ENCODE data around the gene FBXL15. TPM values are rescaled to one million over a fixed set of nuclear protein-coding genes. Genes with fewer than 3 reads are reported as not detected.
A peak's percentile ranks its signal among the peaks of the same experiment; 100 is the strongest.

Gene FBXL15
- total RNA-seq, 4 donors from 2014 or later = 14.2 to 34.8 (median 21.0) TPM

DNA sequence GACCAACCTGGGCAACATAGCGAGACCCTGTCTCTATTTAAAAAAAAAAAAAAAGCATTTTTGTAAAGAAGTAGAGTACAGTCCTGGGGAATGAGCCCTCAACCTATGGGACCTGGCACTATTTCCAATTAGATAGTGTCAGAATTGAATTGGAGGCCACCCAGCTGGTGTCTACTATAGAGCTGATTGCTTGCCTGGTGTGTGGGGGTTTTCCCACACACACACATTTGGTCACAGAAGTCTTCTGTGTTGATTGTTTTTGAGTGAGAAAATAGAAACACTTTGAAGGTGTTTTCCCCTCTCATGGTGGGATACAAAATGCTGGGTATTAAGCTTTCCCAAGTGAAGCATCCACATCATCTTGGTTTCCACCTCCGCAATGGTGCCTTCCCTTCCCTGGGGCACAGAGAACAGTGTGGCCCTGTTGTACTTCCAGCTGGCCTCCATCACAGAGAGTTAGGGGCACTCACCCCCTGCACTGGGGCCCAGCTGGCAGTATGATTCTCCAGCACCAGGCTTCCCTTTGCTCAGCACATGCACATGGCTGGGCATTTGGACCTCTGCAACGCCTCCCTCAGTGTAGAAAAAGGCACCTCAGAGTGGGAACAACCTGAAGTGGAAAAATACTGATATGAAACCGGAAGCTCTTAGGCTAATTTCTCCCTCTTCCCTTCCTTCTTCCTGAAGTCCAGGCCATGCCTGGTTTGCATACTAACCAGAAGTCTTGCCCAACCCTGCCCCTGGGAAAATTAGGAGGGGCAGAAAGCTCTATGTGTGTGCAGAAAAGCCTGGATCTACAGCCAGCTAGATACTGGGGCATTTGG lies 35.8 kb upstream of the FBXL15 start:
- Histone ChIP-seq H3K27ac (no peak overlapping the region), H3K27me3 (no peaks in the 10 kb centered on the region), H3K9me3 (no peaks in the 10 kb centered on the region), H3K4me3 (no peak overlapping the region), H3K36me3 (peaks cover 0 to 30% of the 10 kb centered on the region in 2 donors), H3K4me1 (no peaks in the 10 kb centered on the region)
- in situ Hi-C loops (cut with MboI; ENCODE audit: low sequenced_read_pairs in 4 of 4) = loop anchor here in 1 of 4 donors (25.0 kb wide), 1 partner anchor 202 kb away; no protein-coding TSS in a partner anchor
- ATAC-seq (peak; percentile 22 to 61), DNase-seq (no peak)
- TF ChIP-seq, protein P1, sequence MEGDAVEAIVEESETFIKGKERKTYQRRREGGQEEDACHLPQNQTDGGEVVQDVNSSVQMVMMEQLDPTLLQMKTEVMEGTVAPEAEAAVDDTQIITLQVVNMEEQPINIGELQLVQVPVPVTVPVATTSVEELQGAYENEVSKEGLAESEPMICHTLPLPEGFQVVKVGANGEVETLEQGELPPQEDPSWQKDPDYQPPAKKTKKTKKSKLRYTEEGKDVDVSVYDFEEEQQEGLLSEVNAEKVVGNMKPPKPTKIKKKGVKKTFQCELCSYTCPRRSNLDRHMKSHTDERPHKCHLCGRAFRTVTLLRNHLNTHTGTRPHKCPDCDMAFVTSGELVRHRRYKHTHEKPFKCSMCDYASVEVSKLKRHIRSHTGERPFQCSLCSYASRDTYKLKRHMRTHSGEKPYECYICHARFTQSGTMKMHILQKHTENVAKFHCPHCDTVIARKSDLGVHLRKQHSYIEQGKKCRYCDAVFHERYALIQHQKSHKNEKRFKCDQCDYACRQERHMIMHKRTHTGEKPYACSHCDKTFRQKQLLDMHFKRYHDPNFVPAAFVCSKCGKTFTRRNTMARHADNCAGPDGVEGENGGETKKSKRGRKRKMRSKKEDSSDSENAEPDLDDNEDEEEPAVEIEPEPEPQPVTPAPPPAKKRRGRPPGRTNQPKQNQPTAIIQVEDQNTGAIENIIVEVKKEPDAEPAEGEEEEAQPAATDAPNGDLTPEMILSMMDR (IDR thresholded peaks at IDR 0.05 in 4 of 5, conservative IDR thresholded peaks at IDR 0.05 in 1 of 5) = no peak
- TF ChIP-seq POLR2A (IDR thresholded peaks at IDR 0.05) = no peak
- intact Hi-C loops (cut with DNase I; ENCODE audit: low total_unique reads) = no loop called here

DNA sequence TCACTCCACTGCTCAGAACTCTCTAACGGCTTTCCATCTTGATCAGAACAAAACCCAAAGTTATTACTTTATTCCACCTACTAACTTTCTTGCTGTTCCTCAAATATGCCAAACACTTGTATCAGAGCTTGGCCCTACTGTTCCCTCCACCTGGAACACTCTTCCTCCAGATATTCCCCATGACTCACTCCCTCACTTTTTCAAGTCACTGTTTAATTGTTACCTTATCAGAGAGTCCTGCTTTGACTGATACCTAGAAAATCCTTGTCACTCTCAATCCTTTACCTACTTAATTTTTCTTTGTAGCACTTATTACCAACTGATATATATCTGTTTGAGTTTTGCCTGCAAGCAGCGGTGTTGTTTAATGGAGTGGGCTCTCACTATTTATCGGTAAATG lies 30.7 kb upstream of the FBXL15 start:
- ATAC-seq (no peak), DNase-seq (no peak)
- H3K27me3 ChIP-seq = no peaks in the 10 kb centered on the region
- in situ Hi-C loops (cut with MboI; ENCODE audit: low sequenced_read_pairs in 4 of 4) (loop anchor here (5.0 to 25.0 kb wide), 3 partner anchors 195 to 197 kb away; no protein-coding TSS in a partner anchor), intact Hi-C loops (cut with DNase I; ENCODE audit: low total_unique reads) (no loop called here)
- no peaks in the 10 kb centered on the region for H3K9me3 ChIP-seq
- no peak overlapping the region for H3K27ac ChIP-seq
- TF ChIP-seq, protein P1 (IDR thresholded peaks at IDR 0.05 in 4 of 5, conservative IDR thresholded peaks at IDR 0.05 in 1 of 5) = no peak
- no peak for TF ChIP-seq POLR2A (IDR thresholded peaks at IDR 0.05)
- H3K4me3 ChIP-seq = no peak overlapping the region
- H3K4me1 ChIP-seq = peaks cover 7 to 11% of the 10 kb centered on the region in 2 donors
- H3K36me3 ChIP-seq = no peaks in the 10 kb centered on the region

DNA sequence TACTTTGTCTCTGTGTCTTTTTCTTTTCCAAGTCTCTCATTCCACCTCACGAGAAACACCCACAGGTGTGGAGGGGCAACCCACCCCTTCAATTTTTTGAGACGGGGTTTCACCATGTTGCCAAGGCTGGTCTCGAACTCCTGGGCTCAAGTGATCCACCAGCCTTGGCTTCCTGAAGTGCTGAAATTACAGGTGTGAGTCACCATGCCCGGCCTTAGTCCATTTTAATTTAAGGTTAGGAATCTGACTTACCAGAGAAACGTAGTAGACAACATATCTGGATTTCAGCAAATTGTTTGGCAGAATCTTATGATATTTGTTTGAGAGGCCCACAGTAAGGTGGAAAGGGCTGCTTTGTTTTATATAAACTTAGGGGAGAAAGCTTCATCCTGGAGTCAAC lies 28.3 kb upstream of the FBXL15 start:
- Histone ChIP-seq H3K9me3 (no peaks in the 10 kb centered on the region), H3K27me3 (no peaks in the 10 kb centered on the region), H3K4me3 (no peak overlapping the region), H3K4me1 (peaks cover 13 to 15% of the 10 kb centered on the region in 2 donors), H3K36me3 (no peaks in the 10 kb centered on the region), H3K27ac (no peak overlapping the region)
- no peak for ATAC-seq
- in situ Hi-C loops (cut with MboI; ENCODE audit: low sequenced_read_pairs in 4 of 4) (loop anchor here (5.0 to 25.0 kb wide), 3 partner anchors 192 to 195 kb away; no protein-coding TSS in a partner anchor), intact Hi-C loops (cut with DNase I; ENCODE audit: low total_unique reads) (no loop called here)
- DNase-seq = no peak
- TF ChIP-seq POLR2A (IDR thresholded peaks at IDR 0.05) = no peak
- TF ChIP-seq, protein P1 (IDR thresholded peaks at IDR 0.05 in 4 of 5, conservative IDR thresholded peaks at IDR 0.05 in 1 of 5) = no peak

DNA sequence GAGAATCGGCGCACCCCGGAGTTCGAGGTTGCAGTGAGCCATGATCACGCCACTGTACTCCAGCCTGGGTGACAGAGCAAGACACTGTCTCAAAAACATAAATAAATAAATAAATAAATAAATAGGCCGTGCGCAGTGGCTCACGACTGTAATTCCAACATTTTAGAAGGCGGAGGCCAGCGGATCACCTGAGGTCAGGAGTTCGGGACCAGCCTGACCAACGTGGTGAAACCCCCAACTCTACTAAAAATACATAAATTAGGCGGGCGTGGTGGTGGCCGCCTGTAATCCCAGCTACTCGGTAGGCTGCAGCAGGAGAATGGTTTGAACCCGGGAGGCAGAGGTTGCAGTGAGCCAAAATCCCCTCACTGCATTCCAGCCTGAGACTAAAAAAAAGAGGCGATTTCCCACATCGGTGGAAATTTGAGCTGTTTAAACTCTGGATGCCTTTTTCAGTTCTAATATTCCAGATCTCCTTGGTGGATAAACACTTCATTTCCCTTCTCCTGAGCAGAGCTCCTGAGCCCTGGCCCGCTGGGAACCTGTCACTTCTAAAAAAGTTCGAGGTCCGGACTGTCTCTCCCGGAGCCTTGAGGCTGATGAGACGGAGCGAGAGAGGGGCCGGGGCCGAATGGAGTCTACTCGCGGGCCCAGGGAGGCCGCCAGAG lies 27.1 kb upstream of the FBXL15 start:
- DNase-seq (no peak), ATAC-seq (no peak)
- in situ Hi-C loops (cut with MboI; ENCODE audit: low sequenced_read_pairs in 4 of 4) = loop anchor here (5.0 to 25.0 kb wide), 3 partner anchors 191 to 194 kb away; no protein-coding TSS in a partner anchor
- H3K4me1 ChIP-seq = peaks cover 16% of the 10 kb centered on the region in 2 donors
- peak overlapping the region; percentile 68 to 79 (median 75) for H3K4me3 ChIP-seq
- H3K9me3 ChIP-seq = no peaks in the 10 kb centered on the region
- H3K27ac ChIP-seq = peak overlapping the region; percentile 90 to 92 (median 92)
- H3K36me3 ChIP-seq = peaks cover 0 to 7% of the 10 kb centered on the region in 2 donors
- no peaks in the 10 kb centered on the region for H3K27me3 ChIP-seq
- no peak for TF ChIP-seq POLR2A (IDR thresholded peaks at IDR 0.05)
- TF ChIP-seq, protein P1 (IDR thresholded peaks at IDR 0.05 in 4 of 5, conservative IDR thresholded peaks at IDR 0.05 in 1 of 5) = peak in 2 of 5 experiments; percentile 98 to 99
- intact Hi-C loops (cut with DNase I; ENCODE audit: low total_unique reads) = loop anchor here (1.0 to 2.0 kb wide), 7 partner anchors 29 to 253 kb away; partner anchors contain the start of gene SUFU
